ENCODE measurements around the gene STK32B. TPM values are rescaled to one million over a fixed set of nuclear protein-coding genes. Genes with fewer than 3 reads are reported as not detected.

The STK32B gene
- total and polyA plus RNA-seq, 2 donors (not counting 3 experiments of a cell fraction or from before 2014, with no cell fraction given), result 5.6 to 7.8 TPM

DNA sequence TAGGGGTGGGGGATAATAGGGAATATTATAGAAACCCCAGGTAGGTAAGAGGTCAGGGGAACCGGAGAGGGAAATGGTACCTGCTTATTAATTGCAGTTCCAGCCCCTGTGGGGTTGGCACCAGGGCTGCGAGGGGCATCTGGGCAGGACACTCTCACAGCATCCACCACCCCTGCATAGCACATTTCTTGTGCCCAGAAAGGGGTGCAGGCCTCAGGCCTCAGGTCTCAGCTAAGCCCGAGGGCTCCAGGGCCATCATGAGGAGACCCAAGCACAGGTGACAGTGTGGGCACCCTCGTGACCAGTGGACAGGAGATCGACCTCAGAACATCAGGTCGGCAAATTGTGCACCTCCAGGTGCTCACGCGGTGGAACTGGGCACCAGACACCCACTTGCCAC is 492.4 kb downstream of the STK32B start:
- CTCF ChIA-PET, result no interaction called here
- no peaks in the 10 kb centered on the region for H3K27me3 ChIP-seq (ENCODE audit: control insufficient read depth in 2 of 2, insufficient read depth in 2 of 2, low read length in 2 of 2)
- DNase-seq (ENCODE audit: low read depth, low spot score), result no peak
- dilution Hi-C loops (cut with MboI; ENCODE audit: extremely low pct_ligation_motif_present, low sequenced_read_pairs), result no loop called here
- POLR2A ChIA-PET, result no interaction called here
- H4K20me1 ChIP-seq (replicated peaks; ENCODE audit: control insufficient read depth, extremely low read depth, insufficient read depth, low read length), result no peaks in the 10 kb centered on the region
- FAIRE-seq, result no peak
- no TSS peak for BruUV-seq (replicated peaks)
- H3K4me3 ChIP-seq (replicated peaks in 1 of 3; ENCODE audit: insufficient read depth in 1 of 3, low read depth in 1 of 3, low read length in 3 of 3), result no peak overlapping the region
- no peaks in the 10 kb centered on the region for H3K36me3 ChIP-seq (ENCODE audit: control insufficient read depth in 2 of 2, extremely low read depth in 1 of 2, insufficient read depth in 2 of 2, low read length in 2 of 2)
- H3K9ac ChIP-seq (replicated peaks; ENCODE audit: extremely low read depth, insufficient read depth, low read length), result no peak overlapping the region
- no peaks in the 10 kb centered on the region for H3K9me3 ChIP-seq (replicated peaks; ENCODE audit: control insufficient read depth, insufficient read depth, low read length)
- no peaks in the 10 kb centered on the region for H3K79me2 ChIP-seq (ENCODE audit: control insufficient read depth, insufficient read depth, low read length)
- intact Hi-C loops (cut with micrococcal nuclease), result no loop called here
- H3K27ac ChIP-seq (ENCODE audit: insufficient read depth, low read depth, low read length), result no peak overlapping the region
- H3K9me1 ChIP-seq (replicated peaks; ENCODE audit: control insufficient read depth, extremely low read depth, insufficient read depth, low read length), result no peaks in the 10 kb centered on the region
- TF ChIP-seq EZH2 (IDR thresholded peaks at IDR 0.05; ENCODE audit: borderline replicate concordance, low read depth, low read length, severe bottlenecking), result no peak
- TF ChIP-seq JUN (IDR thresholded peaks at IDR 0.05; ENCODE audit: borderline replicate concordance, insufficient read depth, insufficient read length, low read depth), result no peak
- TF ChIP-seq POLR2AphosphoS5 (IDR thresholded peaks at IDR 0.05; ENCODE audit: insufficient read depth, low read depth, low read length), result no peak
- TF ChIP-seq POLR2A (IDR thresholded peaks at IDR 0.05; ENCODE audit: low read depth, low read length), result no peak
- no peak for TF ChIP-seq MYC (IDR thresholded peaks at IDR 0.05; ENCODE audit: low read depth, low read length)
- TF ChIP-seq GATA2 (IDR thresholded peaks at IDR 0.05; ENCODE audit: insufficient read depth, insufficient read length, low read depth, low read length), result no peak
- TF ChIP-seq, protein P1, sequence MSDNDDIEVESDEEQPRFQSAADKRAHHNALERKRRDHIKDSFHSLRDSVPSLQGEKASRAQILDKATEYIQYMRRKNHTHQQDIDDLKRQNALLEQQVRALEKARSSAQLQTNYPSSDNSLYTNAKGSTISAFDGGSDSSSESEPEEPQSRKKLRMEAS (IDR thresholded peaks at IDR 0.05; ENCODE audit: insufficient read depth, insufficient read length), result no peak
- TF ChIP-seq FOS (IDR thresholded peaks at IDR 0.05; ENCODE audit: borderline replicate concordance, insufficient read depth, low read length), result no peak
- TF ChIP-seq, protein P2, sequence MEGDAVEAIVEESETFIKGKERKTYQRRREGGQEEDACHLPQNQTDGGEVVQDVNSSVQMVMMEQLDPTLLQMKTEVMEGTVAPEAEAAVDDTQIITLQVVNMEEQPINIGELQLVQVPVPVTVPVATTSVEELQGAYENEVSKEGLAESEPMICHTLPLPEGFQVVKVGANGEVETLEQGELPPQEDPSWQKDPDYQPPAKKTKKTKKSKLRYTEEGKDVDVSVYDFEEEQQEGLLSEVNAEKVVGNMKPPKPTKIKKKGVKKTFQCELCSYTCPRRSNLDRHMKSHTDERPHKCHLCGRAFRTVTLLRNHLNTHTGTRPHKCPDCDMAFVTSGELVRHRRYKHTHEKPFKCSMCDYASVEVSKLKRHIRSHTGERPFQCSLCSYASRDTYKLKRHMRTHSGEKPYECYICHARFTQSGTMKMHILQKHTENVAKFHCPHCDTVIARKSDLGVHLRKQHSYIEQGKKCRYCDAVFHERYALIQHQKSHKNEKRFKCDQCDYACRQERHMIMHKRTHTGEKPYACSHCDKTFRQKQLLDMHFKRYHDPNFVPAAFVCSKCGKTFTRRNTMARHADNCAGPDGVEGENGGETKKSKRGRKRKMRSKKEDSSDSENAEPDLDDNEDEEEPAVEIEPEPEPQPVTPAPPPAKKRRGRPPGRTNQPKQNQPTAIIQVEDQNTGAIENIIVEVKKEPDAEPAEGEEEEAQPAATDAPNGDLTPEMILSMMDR (IDR thresholded peaks at IDR 0.05; ENCODE audit: extremely low read depth in 1 of 2, insufficient read depth in 1 of 2, low read depth in 1 of 2, low read length in 2 of 2), result no peak
- H3K4me1 ChIP-seq (ENCODE audit: control insufficient read depth, extremely low read depth, insufficient read depth, low read length), result no peaks in the 10 kb centered on the region
- no peak overlapping the region for H3K4me2 ChIP-seq (ENCODE audit: insufficient read depth, low read length)
- H2AFZ ChIP-seq (ENCODE audit: low read depth, low read length), result no peak overlapping the region

Data from endothelial cell of umbilical vein (primary cell).